ENCODE measurements around the gene ADCK1.
"Not testable (repeated sequence)": the region's sequence is repeated elsewhere in the genome, so short reads cannot be mapped to it uniquely, and the experiment has no call there.

Gene ADCK1

DNA sequence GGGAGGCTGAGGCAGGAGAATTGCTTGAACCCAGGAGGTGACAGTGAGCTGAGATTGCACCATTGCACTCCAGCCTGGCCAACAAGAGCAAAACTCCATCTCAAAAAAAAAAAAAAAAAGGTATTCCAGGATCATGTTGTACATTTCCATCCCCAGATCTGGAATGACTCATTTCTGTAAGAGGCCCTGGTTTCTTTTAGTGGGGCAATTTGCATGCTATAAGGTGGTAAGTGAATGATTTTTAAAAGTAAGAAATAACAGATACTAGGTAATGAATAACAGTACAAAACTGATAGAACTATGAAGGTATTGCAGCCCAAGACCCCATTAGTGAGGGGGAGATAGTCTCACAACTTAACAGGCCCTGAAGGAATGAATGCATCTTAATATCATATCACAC, 17.7 kb upstream of the ADCK1 start:
- FAIRE-seq (no peak), DNase-seq (ENCODE audit: insufficient read length) (no peak)
- no peak for TF ChIP-seq TAF1 (IDR thresholded peaks at IDR 0.05; ENCODE audit: borderline replicate concordance, low read depth, low read length)
- TF ChIP-seq POLR2AphosphoS5 (IDR thresholded peaks at IDR 0.05; ENCODE audit: low read depth, low read length), result no peak

DNA sequence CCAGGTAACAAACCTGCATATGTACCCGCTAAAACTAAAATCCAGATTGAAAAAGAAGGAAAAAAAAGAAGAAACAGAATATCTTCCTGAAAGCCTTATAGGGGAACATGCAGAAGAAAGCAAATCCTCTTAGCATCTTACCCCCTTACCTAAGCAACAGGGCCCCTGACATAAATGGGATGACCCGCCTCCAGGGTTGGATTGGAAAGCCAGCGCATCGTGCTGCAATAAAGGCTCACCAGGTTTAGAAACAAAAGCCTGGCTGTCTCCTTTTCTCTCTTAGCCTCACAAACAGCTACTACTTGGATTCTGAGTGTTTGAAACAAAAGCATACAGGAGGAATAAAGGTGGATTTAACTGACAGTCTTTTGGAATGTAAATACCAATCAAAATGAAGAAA, 13.8 kb upstream of the ADCK1 start:
- no peak for FAIRE-seq
- DNase-seq (ENCODE audit: insufficient read length), result no peak
- TF ChIP-seq POLR2AphosphoS5 (IDR thresholded peaks at IDR 0.05; ENCODE audit: low read depth, low read length) (no peak), POLR2A (IDR thresholded peaks at IDR 0.05; ENCODE audit: low read depth, low read length) (no peak)

DNA sequence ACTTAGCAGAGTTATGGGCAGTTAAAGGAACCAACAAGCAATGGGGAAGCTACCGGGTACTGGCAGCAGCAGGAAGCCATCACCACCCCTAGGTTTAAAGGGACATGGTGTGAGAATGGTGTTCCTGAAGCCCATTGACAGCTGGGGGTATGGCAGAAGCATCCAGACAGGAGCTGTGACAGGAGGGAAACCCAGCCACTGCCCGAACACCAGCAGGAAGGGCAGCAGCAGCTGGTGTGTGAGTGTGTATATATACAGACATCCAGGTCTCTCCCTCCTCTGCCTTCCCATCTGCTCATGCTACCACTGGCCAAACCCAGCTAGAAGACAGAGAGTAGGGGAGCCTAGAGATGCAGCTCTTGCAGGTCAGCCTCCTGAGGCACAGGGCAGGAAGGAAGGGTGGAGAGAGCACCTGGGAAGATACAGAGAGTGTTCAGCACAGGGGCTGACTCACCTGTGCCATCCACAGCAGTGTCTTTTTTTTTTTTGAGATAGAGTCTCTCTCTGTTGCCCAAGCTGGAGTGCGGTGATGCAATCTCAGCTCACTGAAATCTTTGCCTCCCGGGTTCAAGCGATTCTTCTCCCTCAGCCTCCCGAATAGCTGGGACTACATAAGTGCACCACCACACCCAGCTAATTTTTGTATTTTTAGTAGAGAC, 9.2 kb upstream of the ADCK1 start:
- FAIRE-seq, result no peak
- TF ChIP-seq POLR2AphosphoS5 (IDR thresholded peaks at IDR 0.05; ENCODE audit: low read depth, low read length), result no peak
- no peak for TF ChIP-seq POLR2A (IDR thresholded peaks at IDR 0.05; ENCODE audit: low read depth, low read length)
- no peak for TF ChIP-seq TAF1 (IDR thresholded peaks at IDR 0.05; ENCODE audit: borderline replicate concordance, low read depth, low read length)
- no peak for DNase-seq (ENCODE audit: insufficient read length)

GRCh38 chr14:77791225-77791600, 8.7 kb upstream of the ADCK1 start:
- TF ChIP-seq POLR2A (IDR thresholded peaks at IDR 0.05; ENCODE audit: low read depth, low read length) (no peak), TAF1 (IDR thresholded peaks at IDR 0.05; ENCODE audit: borderline replicate concordance, low read depth, low read length) (no peak), POLR2AphosphoS5 (IDR thresholded peaks at IDR 0.05; ENCODE audit: low read depth, low read length) (no peak)
- DNase-seq (ENCODE audit: insufficient read length), result no peak
- no peak for FAIRE-seq

- DNase-seq (ENCODE audit: insufficient read length); FAIRE-seq: not testable (repeated sequence)
Measured at GRCh38 chr14:77793255-77793654, 6.7 kb upstream of the ADCK1 start.

DNA sequence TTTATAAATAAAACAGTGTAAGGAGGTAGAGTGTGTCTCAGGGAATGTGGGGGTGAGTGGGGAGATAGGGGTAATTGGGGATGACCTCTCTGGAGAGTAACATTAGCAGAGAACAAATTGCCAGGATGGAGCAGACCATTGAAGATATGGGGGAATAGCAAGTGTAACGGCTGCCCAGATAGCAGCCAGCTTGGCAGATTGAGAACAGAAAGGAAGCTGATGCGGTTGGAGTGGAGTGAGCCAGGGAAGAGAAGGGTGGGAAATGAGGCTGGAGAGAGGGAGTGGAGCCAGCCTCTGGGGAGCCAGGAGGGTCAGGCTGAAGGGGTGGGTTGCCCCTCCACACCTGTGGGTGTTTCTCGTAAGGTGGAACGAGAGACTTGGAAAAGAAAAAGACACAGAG, 5.6 kb upstream of the ADCK1 start:
- no peak for FAIRE-seq
- TF ChIP-seq POLR2A (IDR thresholded peaks at IDR 0.05; ENCODE audit: low read depth, low read length), result no peak
- no peak for TF ChIP-seq POLR2AphosphoS5 (IDR thresholded peaks at IDR 0.05; ENCODE audit: low read depth, low read length)

GRCh38 chr14:77799456-77799855, 453 bp upstream of the ADCK1 start:
- not testable (repeated sequence) for DNase-seq (ENCODE audit: insufficient read length); FAIRE-seq

More for the DNA sequence above, 5.6 kb upstream of the ADCK1 start:
- DNase-seq (ENCODE audit: insufficient read length), result no peak

- no peak for FAIRE-seq
- TF ChIP-seq TAF1 (IDR thresholded peaks at IDR 0.05; ENCODE audit: borderline replicate concordance, low read depth, low read length) (no peak), POLR2A (IDR thresholded peaks at IDR 0.05; ENCODE audit: low read depth, low read length) (no peak), POLR2AphosphoS5 (IDR thresholded peaks at IDR 0.05; ENCODE audit: low read depth, low read length) (no peak)
- DNase-seq (ENCODE audit: insufficient read length), result no peak
Measured at GRCh38 chr14:77800814-77801213, 905 bp downstream of the ADCK1 start.

GRCh38 chr14:77804592-77804991, 4.7 kb downstream of the ADCK1 start:
- no peak for TF ChIP-seq POLR2AphosphoS5 (IDR thresholded peaks at IDR 0.05; ENCODE audit: low read depth, low read length)
- no peak for TF ChIP-seq TAF1 (IDR thresholded peaks at IDR 0.05; ENCODE audit: borderline replicate concordance, low read depth, low read length)
- TF ChIP-seq POLR2A (IDR thresholded peaks at IDR 0.05; ENCODE audit: low read depth, low read length), result no peak
- DNase-seq (ENCODE audit: insufficient read length) (no peak), FAIRE-seq (no peak)

DNA sequence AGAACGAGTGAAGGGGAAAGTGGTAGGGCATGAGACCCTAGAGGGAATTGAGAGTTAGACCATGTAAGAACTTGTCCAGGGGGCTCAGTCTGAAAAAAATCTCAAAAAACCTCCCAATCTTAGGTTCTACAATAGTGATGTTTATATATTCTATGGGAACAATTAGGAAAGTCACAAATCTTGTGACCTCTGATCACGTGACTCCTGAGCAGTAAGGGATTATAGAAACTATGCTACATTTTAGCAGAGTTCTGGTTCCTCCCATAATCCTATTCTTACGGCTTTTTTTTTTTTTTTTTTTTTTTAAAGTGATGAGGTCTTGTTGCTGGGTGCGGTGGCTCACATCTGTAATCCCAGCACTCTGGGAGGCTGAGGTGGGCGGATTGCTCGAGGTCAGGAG, 5.8 kb downstream of the ADCK1 start:
- DNase-seq (ENCODE audit: insufficient read length), result no peak
- no peak for TF ChIP-seq POLR2A (IDR thresholded peaks at IDR 0.05; ENCODE audit: low read depth, low read length)
- TF ChIP-seq POLR2AphosphoS5 (IDR thresholded peaks at IDR 0.05; ENCODE audit: low read depth, low read length), result no peak
- TF ChIP-seq TAF1 (IDR thresholded peaks at IDR 0.05; ENCODE audit: borderline replicate concordance, low read depth, low read length), result no peak
- FAIRE-seq, result no peak

GRCh38 chr14:77808250-77808649, 8.3 kb downstream of the ADCK1 start:
- DNase-seq (ENCODE audit: insufficient read length) (no peak), FAIRE-seq (no peak)

GRCh38 chr14:77809011-77809410, 9.1 kb downstream of the ADCK1 start:
- no peak for FAIRE-seq
- no peak for DNase-seq (ENCODE audit: insufficient read length)
- TF ChIP-seq POLR2A (IDR thresholded peaks at IDR 0.05; ENCODE audit: low read depth, low read length), result no peak

More at GRCh38 chr14:77808250-77808649, 8.3 kb downstream of the ADCK1 start:
- TF ChIP-seq POLR2A (IDR thresholded peaks at IDR 0.05; ENCODE audit: low read depth, low read length), result no peak
- no peak for TF ChIP-seq POLR2AphosphoS5 (IDR thresholded peaks at IDR 0.05; ENCODE audit: low read depth, low read length)
- no peak for TF ChIP-seq TAF1 (IDR thresholded peaks at IDR 0.05; ENCODE audit: borderline replicate concordance, low read depth, low read length)

DNA sequence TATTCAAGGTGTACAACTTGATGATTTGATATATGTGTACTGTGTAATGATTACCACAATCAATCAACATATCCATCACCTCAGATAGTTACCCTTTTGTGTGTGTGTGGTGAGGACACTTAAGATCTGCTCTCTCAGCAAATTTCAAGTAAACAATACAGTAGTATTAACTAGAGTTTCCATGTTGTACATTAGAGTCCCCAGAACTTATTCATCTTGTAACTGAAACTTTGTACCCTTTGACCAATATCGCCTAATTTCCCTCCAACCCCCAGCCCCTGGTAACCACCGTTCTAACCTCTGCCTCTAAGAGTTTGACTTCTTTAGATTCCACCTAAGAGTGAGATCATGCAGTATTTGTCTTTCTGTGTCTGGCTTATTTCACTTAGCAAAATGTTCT, 12.1 kb downstream of the ADCK1 start:
- no peak for TF ChIP-seq TAF1 (IDR thresholded peaks at IDR 0.05; ENCODE audit: borderline replicate concordance, low read depth, low read length)
- TF ChIP-seq POLR2A (IDR thresholded peaks at IDR 0.05; ENCODE audit: low read depth, low read length), result no peak
- TF ChIP-seq POLR2AphosphoS5 (IDR thresholded peaks at IDR 0.05; ENCODE audit: low read depth, low read length), result no peak
- no peak for DNase-seq (ENCODE audit: insufficient read length)

DNA sequence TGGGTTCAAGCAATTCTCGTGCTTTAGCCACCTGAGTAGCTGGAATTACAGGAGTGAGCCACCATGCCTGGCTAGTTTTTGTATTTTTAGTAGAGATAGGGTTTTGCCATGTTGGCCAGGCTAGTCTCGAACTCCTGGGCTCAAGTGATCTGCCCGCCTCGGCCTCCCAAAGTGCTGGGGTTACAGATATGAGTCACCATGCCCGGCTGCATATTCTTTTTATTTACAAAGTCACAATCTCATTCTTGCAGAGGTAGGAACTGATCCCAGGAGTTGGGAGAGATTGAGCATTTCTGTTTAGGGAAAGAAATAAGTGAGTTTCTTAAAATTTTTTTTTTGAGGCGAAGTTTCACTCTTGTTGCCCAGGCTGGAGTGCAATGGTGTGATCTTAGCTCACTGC, 12.8 kb downstream of the ADCK1 start:
- DNase-seq (ENCODE audit: insufficient read length); FAIRE-seq: not testable (repeated sequence)

More for the DNA sequence above, 12.1 kb downstream of the ADCK1 start:
- FAIRE-seq, result peak; percentile 14

All from GM12892 (cell line).